H1 (cell line): ENCODE measurements around the gene TEAD4. TPM values are rescaled to one million over a fixed set of nuclear protein-coding genes. Genes with fewer than 3 reads are reported as not detected.

Experiments
- CEBPB ChIP-seq: IDR thresholded peaks from 2 replicates; pipeline ENCODE4 v1.6.1; 2012; ENCODE audit warnings: low read depth, low read length
- RFX5 ChIP-seq: IDR thresholded peaks from 2 replicates; pipeline ENCODE4 v1.6.1; 2011; ENCODE audit warnings: low read depth, low read length, improper control_type of control experiment, borderline replicate concordance
- polyA plus RNA-seq, 7 experiments: library from polyadenylated mRNA; depleted of rRNA in 3 of 7; stranded (reverse) in 5 of 7; unstranded in 2 of 7; fragments of >200 nt in 5 of 7; fragments of 200-250 nt in 2 of 7; gene quantifications; 1 replicate in 5 of 7; 2 replicates in 1 of 7; 4 replicates in 1 of 7; pipeline versions ENCODE4 v1.2.1 to v1.2.3, GENCODE V29; 2011 to 2013; ENCODE audit warnings: missing spikeins in 2 of 7, mixed read lengths in 2 of 7
- total RNA-seq: library from RNA; stranded (reverse); fragmentation: NEBNext Ultra II Directional; extraction: Animal tissue kit (Norgen Biotek cat#: 25700); gene quantifications from 2 replicates; pipeline ENCODE4 v1.2.1, GENCODE V29; 2021

Gene TEAD4
- total and polyA plus RNA-seq, 2 of the 8 experiments (the other 6 are each of a cell fraction or from before 2014, with no cell fraction given), result 56.7 to 116 TPM

GRCh38 chr12:3073438-3074250, 114.4 kb downstream of the TEAD4 start (continued):
- TF ChIP-seq CEBPB, result 0 out of 2 replicates have a peak, but pooled peaks have one; percentile 31
- no peak for TF ChIP-seq RFX5
